SH-SY5Y (cell line): ENCODE results near the gene KLHL17.

ENCODE experiments used
- GATA2 ChIP-seq: IDR thresholded peaks from 2 replicates; pipeline ENCODE4 v1.6.1; 2011; ENCODE audit warnings: mild to moderate bottlenecking, low read depth, low read length
- GATA3 ChIP-seq: IDR thresholded peaks from 2 replicates; pipeline ENCODE4 v1.6.1; 2011; ENCODE audit warnings: low read depth, mild to moderate bottlenecking, low read length, moderate library complexity

The KLHL17 gene

GRCh38 chr1:947958-948357 is 12.4 kb upstream of the KLHL17 start:
- TF ChIP-seq GATA3 (no peak), GATA2 (no peak)

- TF ChIP-seq GATA3 = no peak
- no peak for TF ChIP-seq GATA2
Observed at GRCh38 chr1:950268-950667, 10.1 kb upstream of the KLHL17 start.

GRCh38 chr1:950881-951280 is 9.5 kb upstream of the KLHL17 start:
- no peak for TF ChIP-seq GATA2
- no peak for TF ChIP-seq GATA3

GRCh38 chr1:951364-951763 is 9.0 kb upstream of the KLHL17 start:
- no peak for TF ChIP-seq GATA3
- TF ChIP-seq GATA2 = no peak

GRCh38 chr1:952201-952600 is 8.2 kb upstream of the KLHL17 start:
- TF ChIP-seq GATA3 = no peak
- TF ChIP-seq GATA2 = no peak

GRCh38 chr1:952603-953002 is 7.8 kb upstream of the KLHL17 start:
- TF ChIP-seq GATA3 = no peak
- TF ChIP-seq GATA2 = no peak

- TF ChIP-seq GATA2 (no peak), GATA3 (no peak)
Observed at GRCh38 chr1:953524-954320, 6.7 kb upstream of the KLHL17 start.

GRCh38 chr1:954927-955326 is 5.5 kb upstream of the KLHL17 start:
- TF ChIP-seq GATA2 = no peak
- no peak for TF ChIP-seq GATA3

GRCh38 chr1:955474-955873 is 4.9 kb upstream of the KLHL17 start:
- TF ChIP-seq GATA2 (no peak), GATA3 (no peak)

GRCh38 chr1:956636-957035 is 3.7 kb upstream of the KLHL17 start:
- TF ChIP-seq GATA2 (no peak), GATA3 (no peak)

GRCh38 chr1:958823-959730 is 1.3 kb upstream of the KLHL17 start, which contains the start of gene NOC2L:
NOC2L (minus strand) TSS chr1:959256; CDS start chr1:959240, 16 bp downstream.
- TF ChIP-seq GATA2 = no peak
- TF ChIP-seq GATA3 = no peak

GRCh38 chr1:959731-960362 is 537 bp upstream of the KLHL17 start:
- TF ChIP-seq GATA3 (no peak), GATA2 (no peak)

GRCh38 chr1:961132-961669 is 817 bp downstream of the KLHL17 start:
- no peak for TF ChIP-seq GATA3
- TF ChIP-seq GATA2 = no peak

- TF ChIP-seq GATA2 (no peak), GATA3 (no peak)
Observed at GRCh38 chr1:962381-963300, 2.3 kb downstream of the KLHL17 start.

GRCh38 chr1:963301-963651 is 2.9 kb downstream of the KLHL17 start:
- TF ChIP-seq GATA3 = no peak
- TF ChIP-seq GATA2 = no peak
